ENCODE data around the gene LECT2.

DNA sequence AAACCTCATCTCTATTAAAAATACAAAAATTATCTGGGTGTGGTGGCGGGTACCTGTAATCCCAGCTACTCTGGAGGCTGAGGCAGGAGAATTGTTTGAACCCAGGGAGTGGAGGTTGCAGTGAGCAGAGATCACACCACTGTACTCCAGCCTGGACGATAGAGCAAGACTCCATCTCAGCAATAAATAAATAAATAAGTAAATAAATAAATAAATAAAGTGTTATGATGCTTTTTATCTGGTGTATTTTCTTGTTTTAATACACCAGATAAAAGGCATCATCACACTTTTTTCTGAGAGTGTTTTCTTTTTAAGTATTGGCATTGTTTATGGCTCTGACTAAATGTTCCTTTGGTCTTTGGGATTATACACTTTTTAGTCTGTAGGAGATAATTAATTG, 24.2 kb upstream of the LECT2 start:
- TF ChIP-seq, protein P1, sequence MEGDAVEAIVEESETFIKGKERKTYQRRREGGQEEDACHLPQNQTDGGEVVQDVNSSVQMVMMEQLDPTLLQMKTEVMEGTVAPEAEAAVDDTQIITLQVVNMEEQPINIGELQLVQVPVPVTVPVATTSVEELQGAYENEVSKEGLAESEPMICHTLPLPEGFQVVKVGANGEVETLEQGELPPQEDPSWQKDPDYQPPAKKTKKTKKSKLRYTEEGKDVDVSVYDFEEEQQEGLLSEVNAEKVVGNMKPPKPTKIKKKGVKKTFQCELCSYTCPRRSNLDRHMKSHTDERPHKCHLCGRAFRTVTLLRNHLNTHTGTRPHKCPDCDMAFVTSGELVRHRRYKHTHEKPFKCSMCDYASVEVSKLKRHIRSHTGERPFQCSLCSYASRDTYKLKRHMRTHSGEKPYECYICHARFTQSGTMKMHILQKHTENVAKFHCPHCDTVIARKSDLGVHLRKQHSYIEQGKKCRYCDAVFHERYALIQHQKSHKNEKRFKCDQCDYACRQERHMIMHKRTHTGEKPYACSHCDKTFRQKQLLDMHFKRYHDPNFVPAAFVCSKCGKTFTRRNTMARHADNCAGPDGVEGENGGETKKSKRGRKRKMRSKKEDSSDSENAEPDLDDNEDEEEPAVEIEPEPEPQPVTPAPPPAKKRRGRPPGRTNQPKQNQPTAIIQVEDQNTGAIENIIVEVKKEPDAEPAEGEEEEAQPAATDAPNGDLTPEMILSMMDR (IDR thresholded peaks at IDR 0.05), result no peak
- no peak for TF ChIP-seq POLR2A (IDR thresholded peaks at IDR 0.05)
